ENCODE data around the gene CASP5. TPM values are rescaled to one million over a fixed set of nuclear protein-coding genes. Genes with fewer than 3 reads are reported as not detected.

CASP5 gene
- total RNA-seq, 1 donor from 2014 or later, result not detected

Other genes starting within 250 kb of the CASP5 start
- not detected in 2 replicates for gene CASP12, start 124.7 kb downstream of the CASP5 start, total RNA-seq
- 27.6 and 30.4 TPM in 2 replicates for gene CASP4, start 54.6 kb downstream of the CASP5 start, total RNA-seq
- 0.29 TPM in 1 of 2 replicates, not detected in the other for gene CASP1, start 12.0 kb upstream of the CASP5 start, total RNA-seq
- not detected in 2 replicates for gene CARD16, start 22.2 kb upstream of the CASP5 start, total RNA-seq
- not detected in 2 replicates for gene CARD18, start 116.6 kb upstream of the CASP5 start, total RNA-seq